GM23338 (cell line): Measurements from ENCODE around the gene DPP3. TPM values are rescaled to one million over a fixed set of nuclear protein-coding genes. Genes with fewer than 3 reads are reported as not detected.

Source experiments
- ATAC-seq: fragments of 200-7000 bp; cut with Tn5 transposase; 3 replicates; pipeline ENCODE4 v1.9.1; 2020
- DNase-seq: peaks from one replicate; pipeline ENCODE4 v3.0.0-alpha.2; 2015; ENCODE audit warnings: low spot score
- H2AFZ ChIP-seq: fragments of 200-600 bp; sonication (generic); 2 replicates; pipeline ENCODE4 v1.8.0; 2016; ENCODE audit warnings: antibody characterized with exemption, mild to moderate bottlenecking, moderate library complexity
- H3F3A ChIP-seq: fragments of 200-600 bp; sonication (generic); replicated peaks from 2 replicates; pipeline ENCODE4 v1.8.0; 2017; ENCODE audit warnings: antibody characterized with exemption, mixed run types, low read depth
- H3K27ac ChIP-seq: fragments of 200-600 bp; sonication (generic); 2 replicates; pipeline ENCODE4 v1.6.1; 2016; ENCODE audit warnings: low read depth
- H3K27me3 ChIP-seq: fragments of 200-600 bp; sonication (generic); 2 replicates; pipeline ENCODE4 v1.8.0; 2016; ENCODE audit warnings: mild to moderate bottlenecking, mixed run types, moderate library complexity; ENCODE audit not compliant: insufficient read depth
- H3K36me3 ChIP-seq: fragments of 200-600 bp; sonication (generic); 2 replicates; pipeline ENCODE4 v1.8.0; 2016; ENCODE audit warnings: mild to moderate bottlenecking; ENCODE audit not compliant: insufficient read depth
- H3K4me1 ChIP-seq: fragments of 200-600 bp; sonication (generic); 2 replicates; pipeline ENCODE4 v1.8.0; 2016; ENCODE audit warnings: mild to moderate bottlenecking, moderate library complexity; ENCODE audit not compliant: insufficient read depth
- H3K4me2 ChIP-seq: fragments of 200-600 bp; sonication (generic); 2 replicates; pipeline ENCODE4 v1.7.1; 2017; ENCODE audit warnings: mixed run types
- H3K4me3 ChIP-seq: fragments of 200-600 bp; sonication (generic); 2 replicates; pipeline ENCODE4 v1.6.1; 2016; ENCODE audit warnings: mixed run types
- H3K79me2 ChIP-seq: fragments of 200-600 bp; sonication (generic); replicated peaks from 2 replicates; pipeline ENCODE4 v1.8.0; 2017; ENCODE audit warnings: mild to moderate bottlenecking; ENCODE audit not compliant: insufficient read depth
- H3K9me2 ChIP-seq: fragments of 200-600 bp; sonication (generic); 2 replicates; pipeline ENCODE4 v1.8.0; 2017; ENCODE audit not compliant: insufficient read depth
- H4K20me1 ChIP-seq: fragments of 200-600 bp; sonication (generic); replicated peaks from 2 replicates; pipeline ENCODE4 v1.8.0; 2017; ENCODE audit warnings: mild to moderate bottlenecking; ENCODE audit not compliant: insufficient read depth
- H3K27ac Mint-ChIP-seq: 2 replicates; pipeline ENCODE4 v1.8.0; 2020; ENCODE audit warnings: inconsistent platforms, mild to moderate bottlenecking, moderate library complexity, mixed read lengths
- H3K27me3 Mint-ChIP-seq: 3 replicates; pipeline ENCODE4 v1.8.0; 2022; ENCODE audit warnings: low read depth, mild to moderate bottlenecking, moderate library complexity, mixed read lengths, inconsistent platforms; ENCODE audit not compliant: insufficient read depth, poor library complexity
- H3K36me3 Mint-ChIP-seq: 3 replicates; pipeline ENCODE4 v1.8.0; 2021; ENCODE audit warnings: low read depth, mild to moderate bottlenecking, inconsistent platforms, moderate library complexity, mixed read lengths
- H3K4me1 Mint-ChIP-seq: 3 replicates; pipeline ENCODE4 v1.8.0; 2020; ENCODE audit warnings: mild to moderate bottlenecking, inconsistent platforms, mixed read lengths
- H3K4me3 Mint-ChIP-seq: 3 replicates; pipeline ENCODE4 v1.8.0; 2021; ENCODE audit warnings: moderate library complexity, mild to moderate bottlenecking, inconsistent platforms, mixed read lengths
- H3K9me3 Mint-ChIP-seq: 3 replicates; pipeline ENCODE4 v1.8.0; 2020; ENCODE audit warnings: moderate library complexity, mild to moderate bottlenecking, inconsistent platforms, mixed read lengths
- NANOG ChIP-seq: IDR thresholded peaks from 2 replicates; pipeline ENCODE4 v1.6.1; 2016; ENCODE audit warnings: antibody characterized with exemption, borderline replicate concordance
- POLR2AphosphoS5 ChIP-seq: IDR thresholded peaks from 2 replicates; pipeline ENCODE4 v1.6.1; 2016; ENCODE audit warnings: antibody characterized with exemption, low read depth
- ZNF114 ChIP-seq: fragments of 250-450 bp; sonication (Bioruptor Pico); IDR thresholded peaks from 2 replicates; pipeline ENCODE4 v1.5.0; 2020; ENCODE audit warnings: mild to moderate bottlenecking, moderate library complexity
- ZNF331 ChIP-seq: fragments of 250-450 bp; sonication (Bioruptor Pico); IDR thresholded peaks from 2 replicates; pipeline ENCODE4 v1.5.0; 2020; ENCODE audit warnings: low read depth, mild to moderate bottlenecking, moderate library complexity
- polyA plus RNA-seq: library from polyadenylated mRNA; unstranded; fragments of >200 nt; fragmentation: Nextera tagmentation; extraction: Ambion mirVana; gene quantifications from 2 replicates; pipeline ENCODE4 v1.2.1, GENCODE V29; 2016
- total RNA-seq: library from RNA; depleted of rRNA; stranded (reverse); fragments of >200 nt; shearing (Covaris generic); gene quantifications from 2 replicates; pipeline ENCODE4 v1.2.3, GENCODE V29; 2014
- TF ChIP-seq, protein P1 (sequence below): fragments of 250-450 bp; sonication (Bioruptor Pico); IDR thresholded peaks from 2 replicates; pipeline ENCODE4 v1.5.0; 2020; ENCODE audit warnings: mild to moderate bottlenecking, moderate library complexity
- TF ChIP-seq, protein P2 (sequence below), 2 experiments: fragments of 200-600 bp in 1 of 2; sonication (generic) in 1 of 2; conservative IDR thresholded peaks; 2 replicates each; pipeline versions ENCODE4 v1.5.1 to v1.6.1; 2016 to 2017; ENCODE audit warnings: antibody characterized with exemption in 2 of 2, low read depth in 2 of 2, mild to moderate bottlenecking in 2 of 2, moderate library complexity in 1 of 2

DPP3 gene
- total and polyA plus RNA-seq, 2 experiments from 2014 or later, result 22.7 to 85.9 TPM

DNA sequence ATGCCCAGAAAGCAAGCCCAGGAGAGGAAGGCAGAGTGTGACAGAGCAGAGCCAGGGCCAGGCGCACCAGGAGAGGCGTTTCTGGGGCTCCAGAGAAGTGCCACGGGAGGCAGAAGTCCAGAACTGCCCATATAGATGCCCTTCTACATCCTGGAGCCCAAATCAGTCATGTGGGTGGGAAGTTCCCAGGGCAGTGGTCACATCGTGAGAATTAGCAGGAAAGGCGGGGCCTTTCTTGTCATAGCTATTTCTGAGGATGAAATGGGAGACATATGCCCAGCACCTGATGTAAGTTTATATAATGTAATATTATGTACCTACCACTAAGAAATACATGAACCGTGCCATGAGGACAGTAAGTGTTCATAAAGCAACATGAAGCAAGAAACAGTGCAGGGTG, 52.5 kb downstream of the DPP3 start:
- H3K4me3 Mint-ChIP-seq, result no peak overlapping the region
- H3K4me3 ChIP-seq, result no peak overlapping the region
- H3K27me3 Mint-ChIP-seq, result peaks cover 8% of the 10 kb centered on the region
- ATAC-seq, result no peak
- peaks cover 5% of the 10 kb centered on the region; the same call in 2 of the 3 replicates for H3K4me1 Mint-ChIP-seq
- H3K36me3 ChIP-seq, result no peaks in the 10 kb centered on the region
- no peaks in the 10 kb centered on the region for H3K4me1 ChIP-seq
- no peaks in the 10 kb centered on the region for H3K9me2 ChIP-seq
- TF ChIP-seq, protein P1, sequence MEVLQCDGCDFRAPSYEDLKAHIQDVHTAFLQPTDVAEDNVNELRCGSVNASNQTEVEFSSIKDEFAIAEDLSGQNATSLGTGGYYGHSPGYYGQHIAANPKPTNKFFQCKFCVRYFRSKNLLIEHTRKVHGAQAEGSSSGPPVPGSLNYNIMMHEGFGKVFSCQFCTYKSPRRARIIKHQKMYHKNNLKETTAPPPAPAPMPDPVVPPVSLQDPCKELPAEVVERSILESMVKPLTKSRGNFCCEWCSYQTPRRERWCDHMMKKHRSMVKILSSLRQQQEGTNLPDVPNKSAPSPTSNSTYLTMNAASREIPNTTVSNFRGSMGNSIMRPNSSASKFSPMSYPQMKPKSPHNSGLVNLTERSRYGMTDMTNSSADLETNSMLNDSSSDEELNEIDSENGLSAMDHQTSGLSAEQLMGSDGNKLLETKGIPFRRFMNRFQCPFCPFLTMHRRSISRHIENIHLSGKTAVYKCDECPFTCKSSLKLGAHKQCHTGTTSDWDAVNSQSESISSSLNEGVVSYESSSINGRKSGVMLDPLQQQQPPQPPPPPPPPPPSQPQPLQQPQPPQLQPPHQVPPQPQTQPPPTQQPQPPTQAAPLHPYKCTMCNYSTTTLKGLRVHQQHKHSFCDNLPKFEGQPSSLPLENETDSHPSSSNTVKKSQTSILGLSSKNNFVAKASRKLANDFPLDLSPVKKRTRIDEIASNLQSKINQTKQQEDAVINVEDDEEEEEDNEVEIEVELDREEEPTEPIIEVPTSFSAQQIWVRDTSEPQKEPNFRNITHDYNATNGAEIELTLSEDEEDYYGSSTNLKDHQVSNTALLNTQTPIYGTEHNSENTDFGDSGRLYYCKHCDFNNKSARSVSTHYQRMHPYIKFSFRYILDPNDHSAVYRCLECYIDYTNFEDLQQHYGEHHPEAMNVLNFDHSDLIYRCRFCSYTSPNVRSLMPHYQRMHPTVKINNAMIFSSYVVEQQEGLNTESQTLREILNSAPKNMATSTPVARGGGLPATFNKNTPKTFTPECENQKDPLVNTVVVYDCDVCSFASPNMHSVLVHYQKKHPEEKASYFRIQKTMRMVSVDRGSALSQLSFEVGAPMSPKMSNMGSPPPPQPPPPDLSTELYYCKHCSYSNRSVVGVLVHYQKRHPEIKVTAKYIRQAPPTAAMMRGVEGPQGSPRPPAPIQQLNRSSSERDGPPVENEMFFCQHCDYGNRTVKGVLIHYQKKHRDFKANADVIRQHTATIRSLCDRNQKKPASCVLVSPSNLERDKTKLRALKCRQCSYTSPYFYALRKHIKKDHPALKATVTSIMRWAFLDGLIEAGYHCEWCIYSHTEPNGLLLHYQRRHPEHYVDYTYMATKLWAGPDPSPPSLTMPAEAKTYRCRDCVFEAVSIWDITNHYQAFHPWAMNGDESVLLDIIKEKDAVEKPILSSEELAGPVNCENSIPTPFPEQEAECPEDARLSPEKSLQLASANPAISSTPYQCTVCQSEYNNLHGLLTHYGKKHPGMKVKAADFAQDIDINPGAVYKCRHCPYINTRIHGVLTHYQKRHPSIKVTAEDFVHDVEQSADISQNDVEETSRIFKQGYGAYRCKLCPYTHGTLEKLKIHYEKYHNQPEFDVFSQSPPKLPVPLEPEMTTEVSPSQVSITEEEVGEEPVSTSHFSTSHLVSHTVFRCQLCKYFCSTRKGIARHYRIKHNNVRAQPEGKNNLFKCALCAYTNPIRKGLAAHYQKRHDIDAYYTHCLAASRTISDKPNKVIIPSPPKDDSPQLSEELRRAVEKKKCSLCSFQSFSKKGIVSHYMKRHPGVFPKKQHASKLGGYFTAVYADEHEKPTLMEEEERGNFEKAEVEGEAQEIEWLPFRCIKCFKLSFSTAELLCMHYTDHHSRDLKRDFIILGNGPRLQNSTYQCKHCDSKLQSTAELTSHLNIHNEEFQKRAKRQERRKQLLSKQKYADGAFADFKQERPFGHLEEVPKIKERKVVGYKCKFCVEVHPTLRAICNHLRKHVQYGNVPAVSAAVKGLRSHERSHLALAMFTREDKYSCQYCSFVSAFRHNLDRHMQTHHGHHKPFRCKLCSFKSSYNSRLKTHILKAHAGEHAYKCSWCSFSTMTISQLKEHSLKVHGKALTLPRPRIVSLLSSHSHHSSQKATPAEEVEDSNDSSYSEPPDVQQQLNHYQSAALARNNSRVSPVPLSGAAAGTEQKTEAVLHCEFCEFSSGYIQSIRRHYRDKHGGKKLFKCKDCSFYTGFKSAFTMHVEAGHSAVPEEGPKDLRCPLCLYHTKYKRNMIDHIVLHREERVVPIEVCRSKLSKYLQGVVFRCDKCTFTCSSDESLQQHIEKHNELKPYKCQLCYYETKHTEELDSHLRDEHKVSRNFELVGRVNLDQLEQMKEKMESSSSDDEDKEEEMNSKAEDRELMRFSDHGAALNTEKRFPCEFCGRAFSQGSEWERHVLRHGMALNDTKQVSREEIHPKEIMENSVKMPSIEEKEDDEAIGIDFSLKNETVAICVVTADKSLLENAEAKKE, result no peak
- TF ChIP-seq, protein P2, sequence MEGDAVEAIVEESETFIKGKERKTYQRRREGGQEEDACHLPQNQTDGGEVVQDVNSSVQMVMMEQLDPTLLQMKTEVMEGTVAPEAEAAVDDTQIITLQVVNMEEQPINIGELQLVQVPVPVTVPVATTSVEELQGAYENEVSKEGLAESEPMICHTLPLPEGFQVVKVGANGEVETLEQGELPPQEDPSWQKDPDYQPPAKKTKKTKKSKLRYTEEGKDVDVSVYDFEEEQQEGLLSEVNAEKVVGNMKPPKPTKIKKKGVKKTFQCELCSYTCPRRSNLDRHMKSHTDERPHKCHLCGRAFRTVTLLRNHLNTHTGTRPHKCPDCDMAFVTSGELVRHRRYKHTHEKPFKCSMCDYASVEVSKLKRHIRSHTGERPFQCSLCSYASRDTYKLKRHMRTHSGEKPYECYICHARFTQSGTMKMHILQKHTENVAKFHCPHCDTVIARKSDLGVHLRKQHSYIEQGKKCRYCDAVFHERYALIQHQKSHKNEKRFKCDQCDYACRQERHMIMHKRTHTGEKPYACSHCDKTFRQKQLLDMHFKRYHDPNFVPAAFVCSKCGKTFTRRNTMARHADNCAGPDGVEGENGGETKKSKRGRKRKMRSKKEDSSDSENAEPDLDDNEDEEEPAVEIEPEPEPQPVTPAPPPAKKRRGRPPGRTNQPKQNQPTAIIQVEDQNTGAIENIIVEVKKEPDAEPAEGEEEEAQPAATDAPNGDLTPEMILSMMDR (conservative IDR thresholded peaks at IDR 0.05; ENCODE audit: low read depth in 2 of 2), result no peak
- no peak for TF ChIP-seq POLR2AphosphoS5
- no peak for TF ChIP-seq NANOG
- TF ChIP-seq ZNF331 (CRISPR knock-in tag), result no peak
- no peak for TF ChIP-seq ZNF114
- peaks cover 16% of the 10 kb centered on the region for H3K36me3 Mint-ChIP-seq
- no peaks in the 10 kb centered on the region for H4K20me1 ChIP-seq
- no peak overlapping the region for H3K27ac ChIP-seq
- no peaks in the 10 kb centered on the region for H3F3A ChIP-seq
- no peaks in the 10 kb centered on the region for H3K27me3 ChIP-seq
- no peaks in the 10 kb centered on the region for H3K9me3 Mint-ChIP-seq
- no peak overlapping the region for H2AFZ ChIP-seq
- H3K4me2 ChIP-seq, result no peak overlapping the region
- DNase-seq, result no peak
- no peaks in the 10 kb centered on the region for H3K79me2 ChIP-seq
- no peak overlapping the region for H3K27ac Mint-ChIP-seq
